ENCODE data around the gene PRMT1. TPM values are rescaled to one million over a fixed set of nuclear protein-coding genes. Genes with fewer than 3 reads are reported as not detected.

Gene PRMT1
- polyA plus RNA-seq, 1 experiment: 287 TPM

DNA sequence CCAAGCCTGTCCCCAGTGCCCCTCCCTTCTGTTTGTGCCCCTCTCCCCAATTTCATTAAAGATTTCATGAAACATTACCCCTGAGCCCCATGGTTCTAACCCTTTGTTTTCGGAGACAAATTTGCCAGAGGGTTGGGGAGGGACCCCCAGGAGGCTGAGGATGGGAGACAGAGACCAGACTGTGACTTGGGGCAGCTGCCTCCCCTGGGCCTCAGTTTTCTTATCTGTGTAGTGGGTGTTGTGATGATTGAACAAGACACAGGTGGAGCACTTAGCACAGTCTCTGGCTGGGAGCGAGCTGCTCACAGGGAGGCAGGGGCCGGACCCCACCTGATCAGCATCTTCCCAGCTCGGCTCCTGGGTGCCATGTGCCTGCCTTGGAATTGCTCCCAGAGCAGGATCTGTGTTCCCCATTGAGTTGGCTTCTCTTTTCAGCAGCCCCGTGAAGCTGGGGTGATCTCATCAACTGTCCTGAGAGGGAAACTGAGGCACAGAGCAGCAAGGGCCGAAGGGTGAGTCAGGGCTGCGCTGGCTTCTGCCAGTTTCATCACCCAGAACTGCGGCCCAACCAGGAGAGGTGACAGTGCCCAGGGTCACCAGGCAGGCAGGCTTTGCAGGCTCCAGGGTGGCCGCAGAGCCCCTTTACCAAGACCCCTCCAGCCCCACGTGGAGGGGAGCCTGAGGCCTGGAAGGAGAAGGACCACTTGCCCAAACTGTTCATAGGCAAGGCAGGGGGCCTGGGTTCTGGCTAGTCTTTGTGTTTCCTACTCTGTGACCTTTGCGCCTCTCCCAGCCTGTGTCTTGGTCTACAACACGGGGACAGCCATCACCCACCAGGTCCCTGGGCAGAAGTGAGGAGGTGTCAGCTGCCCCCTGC lies 18.3 kb upstream of the PRMT1 start:
- CTCF ChIA-PET: no interaction called here
- POLR2A ChIA-PET: no interaction called here

DNA sequence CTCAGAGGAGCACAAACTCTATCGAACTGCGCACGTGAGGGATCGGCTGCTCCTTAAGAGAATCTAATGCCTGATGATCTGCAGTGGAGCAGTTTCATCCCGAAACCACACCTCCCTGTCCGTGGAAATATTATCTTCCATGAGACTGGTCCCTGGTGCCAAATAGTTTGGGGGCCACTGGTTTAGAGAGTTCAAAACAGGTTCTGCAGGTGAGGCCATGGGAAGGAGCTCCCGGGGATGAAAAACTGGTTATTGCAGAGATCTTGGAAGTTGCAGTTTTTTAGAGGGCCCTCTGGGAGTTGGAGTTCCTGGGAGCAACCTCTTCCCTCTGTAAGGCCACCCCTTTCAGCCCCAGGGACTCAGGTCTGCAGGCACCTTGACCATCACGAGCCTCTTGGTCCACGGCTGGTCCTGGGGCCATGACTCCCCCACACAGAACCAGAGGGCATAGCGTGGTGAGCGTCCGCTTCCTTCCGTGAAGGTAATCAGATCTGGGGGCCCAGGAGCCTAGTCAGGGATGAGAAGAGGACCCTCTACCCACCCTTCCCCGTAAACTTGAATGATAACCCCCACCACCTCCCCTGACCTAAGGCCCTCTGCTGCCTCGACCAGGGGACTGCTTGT lies 16.6 kb upstream of the PRMT1 start:
- TF ChIP-seq, protein P1, sequence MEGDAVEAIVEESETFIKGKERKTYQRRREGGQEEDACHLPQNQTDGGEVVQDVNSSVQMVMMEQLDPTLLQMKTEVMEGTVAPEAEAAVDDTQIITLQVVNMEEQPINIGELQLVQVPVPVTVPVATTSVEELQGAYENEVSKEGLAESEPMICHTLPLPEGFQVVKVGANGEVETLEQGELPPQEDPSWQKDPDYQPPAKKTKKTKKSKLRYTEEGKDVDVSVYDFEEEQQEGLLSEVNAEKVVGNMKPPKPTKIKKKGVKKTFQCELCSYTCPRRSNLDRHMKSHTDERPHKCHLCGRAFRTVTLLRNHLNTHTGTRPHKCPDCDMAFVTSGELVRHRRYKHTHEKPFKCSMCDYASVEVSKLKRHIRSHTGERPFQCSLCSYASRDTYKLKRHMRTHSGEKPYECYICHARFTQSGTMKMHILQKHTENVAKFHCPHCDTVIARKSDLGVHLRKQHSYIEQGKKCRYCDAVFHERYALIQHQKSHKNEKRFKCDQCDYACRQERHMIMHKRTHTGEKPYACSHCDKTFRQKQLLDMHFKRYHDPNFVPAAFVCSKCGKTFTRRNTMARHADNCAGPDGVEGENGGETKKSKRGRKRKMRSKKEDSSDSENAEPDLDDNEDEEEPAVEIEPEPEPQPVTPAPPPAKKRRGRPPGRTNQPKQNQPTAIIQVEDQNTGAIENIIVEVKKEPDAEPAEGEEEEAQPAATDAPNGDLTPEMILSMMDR (IDR thresholded peaks at IDR 0.05; ENCODE audit: low read depth, low read length): no peak
- POLR2A ChIA-PET: interaction anchor here (0.7 to 1.5 kb wide), 2 partner anchors 16 to 175 kb away, joined by 4 read pairs; partner anchors contain the start of gene PRMT1
- no peaks in the 10 kb centered on the region; the same call in 1 of the 2 replicates for H3K9me3 ChIP-seq (ENCODE audit: control insufficient read depth, insufficient read depth, low read length)
- no peak overlapping the region for H3K4me3 ChIP-seq (ENCODE audit: low read depth, low read length)
- CTCF ChIA-PET: interaction anchor here (0.6 to 2.0 kb wide), 2 partner anchors 12 to 67 kb away, joined by 3 to 8 read pairs; no protein-coding TSS in a partner anchor
- H3K27ac ChIP-seq (ENCODE audit: low read depth, low read length): no peak overlapping the region
- no peak for DNase-seq (ENCODE audit: low read depth, low spot score)
- H3K27me3 ChIP-seq (ENCODE audit: control insufficient read depth, insufficient read depth, low read length): no peaks in the 10 kb centered on the region

More for the DNA sequence above, 18.3 kb upstream of the PRMT1 start:
- no peaks in the 10 kb centered on the region for H3K27me3 ChIP-seq (ENCODE audit: control insufficient read depth, insufficient read depth, low read length)
- H3K4me3 ChIP-seq (ENCODE audit: low read depth, low read length): no peak overlapping the region
- no peaks in the 10 kb centered on the region for H3K9me3 ChIP-seq (ENCODE audit: control insufficient read depth, insufficient read depth, low read length)
- TF ChIP-seq, protein P1 (IDR thresholded peaks at IDR 0.05; ENCODE audit: low read depth, low read length): no peak
- no peak for DNase-seq (ENCODE audit: low read depth, low spot score)
- H3K27ac ChIP-seq (ENCODE audit: low read depth, low read length): no peak overlapping the region

DNA sequence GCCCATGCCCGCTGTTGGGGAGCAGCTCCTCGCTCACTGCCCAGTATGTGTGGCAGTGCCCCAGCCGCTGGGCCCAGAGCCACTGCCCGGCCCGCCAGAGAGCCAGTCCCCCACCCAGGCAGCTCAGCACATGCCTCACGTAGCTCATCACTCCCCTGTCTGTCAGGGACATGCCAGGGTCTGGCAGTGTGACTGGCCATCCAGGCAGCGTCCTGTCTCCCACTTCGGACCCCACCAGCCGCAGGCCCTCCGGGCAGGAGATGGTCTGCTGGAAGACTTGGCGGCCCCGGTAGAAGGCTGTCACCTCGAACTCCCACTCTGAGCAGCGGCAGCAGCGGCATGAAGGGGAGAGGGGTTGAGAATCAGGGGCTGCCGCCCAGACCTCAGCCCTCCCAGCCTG lies 15.1 kb upstream of the PRMT1 start:
- Histone ChIP-seq H3K27ac (ENCODE audit: low read depth, low read length) (no peak overlapping the region), H3K27me3 (ENCODE audit: control insufficient read depth, insufficient read depth, low read length) (no peaks in the 10 kb centered on the region), H3K9me3 (ENCODE audit: control insufficient read depth, insufficient read depth, low read length) (no peaks in the 10 kb centered on the region; the same call in 1 of the 2 replicates), H3K4me3 (ENCODE audit: low read depth, low read length) (no peak overlapping the region)
- ChIA-PET POLR2A (interaction anchor here (1.5 kb wide), 1 partner anchor 15 kb away, joined by 4 read pairs; the partner anchor contains the start of gene PRMT1), CTCF (interaction anchor here (2.0 kb wide), 1 partner anchor 10 kb away, joined by 8 read pairs; no protein-coding TSS in a partner anchor)
- DNase-seq (ENCODE audit: low read depth, low spot score): no peak
- TF ChIP-seq, protein P1 (IDR thresholded peaks at IDR 0.05; ENCODE audit: low read depth, low read length): no peak

DNA sequence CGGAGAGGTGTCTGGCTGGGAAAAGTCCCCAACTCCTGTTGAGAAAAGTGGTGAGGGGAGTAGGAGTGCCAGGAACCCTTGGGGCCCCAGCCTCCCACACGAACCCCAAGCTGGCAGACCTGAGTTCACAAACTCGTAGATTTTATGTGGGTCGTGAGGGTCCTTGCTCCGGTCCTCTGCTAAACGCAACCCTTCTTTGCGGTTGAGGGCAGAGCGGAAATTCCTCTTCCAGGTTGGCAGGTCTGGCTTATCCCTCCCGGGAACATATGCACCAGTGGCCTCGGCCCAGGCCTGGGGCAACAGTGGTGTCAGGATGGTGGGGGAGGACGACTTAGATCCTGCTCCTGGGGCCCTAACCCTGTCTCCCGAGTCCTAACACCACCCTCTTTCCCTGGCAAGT lies 13.8 kb upstream of the PRMT1 start:
- Histone ChIP-seq H3K27ac (ENCODE audit: low read depth, low read length) (no peak overlapping the region), H3K4me3 (ENCODE audit: low read depth, low read length) (no peak overlapping the region), H3K9me3 (ENCODE audit: control insufficient read depth, insufficient read depth, low read length) (no peaks in the 10 kb centered on the region; the same call in 1 of the 2 replicates), H3K27me3 (ENCODE audit: control insufficient read depth, insufficient read depth, low read length) (no peaks in the 10 kb centered on the region)
- POLR2A ChIA-PET: interaction anchor here (1.3 to 1.8 kb wide), 2 partner anchors 23 to 49 kb away, joined by 3 to 8 read pairs; partner anchors contain the start of gene RRAS
- CTCF ChIA-PET: interaction anchor here (0.6 kb wide), 1 partner anchor 187 kb away, joined by 3 read pairs; no protein-coding TSS in a partner anchor
- DNase-seq (ENCODE audit: low read depth, low spot score): no peak
- TF ChIP-seq, protein P1 (IDR thresholded peaks at IDR 0.05; ENCODE audit: low read depth, low read length): no peak
